Stimulated activated CD4-positive, alpha-beta T cell treated with anti-CD3 and anti-CD28 coated beads, Interleukin-1b, Interleukin-23, amount 100 ng/mL, for 24 hours (primary cell): Measurements from ENCODE around the gene TMEM129.
A peak's percentile ranks its signal among the peaks of the same experiment; 100 is the strongest.

Source experiments
- DNase-seq, 4 experiments: peaks; one replicate each; pipeline ENCODE4 v3.0.0-alpha.2; 2020; ENCODE audit warnings: low read depth in 4 of 4, low spot score in 1 of 4

TMEM129 gene

GRCh38 chr4:1721003-1721665, at the start of gene TMEM129, which contains the start of gene TACC3:
Gene TMEM129 (minus strand): TSS chr4:1721323. CDS start chr4:1720837, 486 bp downstream.
Gene TACC3 (plus strand): TSS chr4:1721521. CDS start chr4:1723422, 1,901 bp downstream.
- DNase-seq: peak; percentile 79 to 91 (median 85)

DNA sequence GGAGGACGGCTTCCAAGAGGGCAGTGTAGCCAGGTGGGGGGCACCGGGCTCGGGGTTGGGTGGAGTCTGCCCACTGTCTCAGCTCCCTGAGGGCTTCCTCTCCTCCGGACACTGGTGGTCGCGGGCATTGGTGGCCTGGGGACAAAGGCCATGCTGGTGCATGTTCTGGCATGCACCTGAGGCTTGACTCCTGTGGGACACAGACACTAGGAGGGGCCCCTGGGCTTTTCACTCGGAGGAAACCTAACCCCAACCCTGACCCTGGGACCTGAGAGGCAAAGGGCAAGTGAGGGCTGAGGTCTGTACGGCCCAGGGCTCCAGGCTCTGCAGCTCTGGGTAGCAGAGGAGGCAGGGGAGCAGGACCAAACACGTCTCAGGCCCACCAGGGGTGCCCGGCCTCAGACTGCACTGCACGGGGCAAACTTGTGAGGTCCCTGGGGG, 49.7 kb upstream of the TMEM129 start:
- DNase-seq: no peak

DNA sequence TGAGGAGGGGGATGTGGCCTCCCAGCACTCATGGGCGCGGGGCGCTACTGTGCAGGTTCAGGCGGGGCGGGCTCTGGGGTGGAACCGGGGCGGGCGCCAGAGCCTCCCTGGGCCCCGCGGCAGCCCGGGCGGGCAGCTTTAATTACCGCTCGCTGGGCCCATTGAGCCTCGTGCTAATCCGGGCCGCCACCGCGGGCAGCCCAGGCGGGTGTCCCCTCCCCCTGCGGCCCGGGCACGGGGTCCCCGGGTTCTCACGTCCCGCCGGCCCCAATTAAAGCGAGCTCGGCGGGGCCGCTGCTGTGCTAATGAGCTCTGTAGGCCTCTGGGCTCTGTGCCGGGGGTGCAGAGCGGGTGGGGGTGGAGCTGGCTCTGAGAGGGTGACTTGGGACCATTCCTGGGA, 49.1 kb upstream of the TMEM129 start:
- DNase-seq: no peak

DNA sequence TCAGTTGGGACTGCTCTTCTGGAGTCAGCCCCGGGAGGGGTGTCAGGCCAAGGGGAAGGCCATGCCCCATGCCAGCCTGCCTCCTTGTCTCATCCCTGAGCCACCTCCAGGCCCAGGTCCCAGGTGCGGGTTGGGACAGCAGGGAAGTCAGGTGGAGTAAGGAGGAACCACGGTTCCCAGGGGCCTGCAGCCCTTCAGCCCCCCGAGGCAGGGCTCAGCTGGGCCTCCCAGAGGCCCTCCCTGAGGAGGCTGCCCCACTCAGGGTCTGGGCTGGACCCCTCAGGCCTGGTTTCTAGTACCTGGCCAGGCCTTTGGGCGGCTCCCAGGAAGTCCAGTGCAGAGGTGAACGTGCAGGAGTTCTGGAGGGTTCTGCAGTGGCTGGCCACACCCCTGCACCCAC, 48.6 kb upstream of the TMEM129 start:
- no peak for DNase-seq

DNA sequence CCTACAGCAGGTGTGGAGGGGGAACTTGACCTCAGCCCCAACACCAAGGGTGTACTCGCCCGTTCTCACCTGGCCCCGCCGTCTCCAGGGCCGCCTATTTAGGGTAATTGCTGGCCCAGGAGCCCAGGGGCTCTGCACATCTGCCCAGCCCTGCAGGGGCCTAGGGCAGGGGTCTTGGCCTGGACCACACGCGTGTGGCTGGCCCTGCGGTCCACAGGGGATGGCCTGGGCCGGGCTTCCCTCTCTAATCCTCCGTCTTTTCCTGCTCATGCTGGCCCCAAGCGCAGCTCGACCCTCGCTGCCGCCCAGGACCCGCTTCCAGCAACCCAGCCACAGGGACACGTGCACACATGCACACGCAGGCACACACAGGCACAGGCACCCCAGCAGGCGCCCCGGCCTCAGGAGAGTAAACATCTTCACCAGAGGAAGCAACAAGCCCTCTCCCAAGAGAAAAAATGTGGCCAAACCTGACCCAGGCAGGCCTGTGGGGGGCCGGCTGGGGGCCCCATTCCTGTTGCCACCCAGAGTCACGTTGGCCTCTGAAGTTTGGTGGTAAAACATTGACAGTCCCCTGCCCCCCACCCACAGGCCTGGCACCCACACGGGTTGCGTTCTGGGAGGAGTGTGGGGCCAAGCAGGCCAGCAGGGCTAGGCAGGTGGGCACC, 47.4 kb upstream of the TMEM129 start:
- DNase-seq: no peak

DNA sequence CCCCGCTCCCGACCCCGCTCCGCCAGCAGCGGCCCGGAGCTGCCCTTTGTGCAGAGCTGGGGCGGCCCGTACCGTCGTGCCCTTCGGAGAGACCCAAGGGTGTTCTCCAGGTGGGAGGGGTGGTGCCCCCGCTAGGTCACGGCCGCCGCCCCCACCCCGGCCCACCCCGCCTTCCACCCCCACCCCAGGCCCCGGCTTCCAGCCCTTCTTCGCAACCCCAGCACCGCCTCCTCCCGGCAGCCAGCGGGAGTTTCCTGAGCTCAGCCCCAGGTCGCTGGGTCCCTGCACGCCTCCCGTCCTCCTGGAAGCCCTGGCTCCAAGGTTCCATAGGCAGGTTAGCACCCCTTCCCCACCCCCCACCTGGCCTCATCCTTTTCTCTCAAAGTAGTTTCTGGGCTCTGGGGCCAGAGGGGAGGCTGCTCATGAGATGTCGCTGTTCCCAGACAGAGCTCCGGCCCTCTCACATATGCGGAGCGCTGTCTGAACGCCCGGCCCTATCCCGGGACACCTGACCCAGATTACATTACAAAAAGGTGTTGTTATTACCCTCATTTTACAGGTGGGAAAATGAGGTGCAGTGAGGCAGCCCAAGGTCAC, 46.7 kb upstream of the TMEM129 start:
- DNase-seq: peak in 1 of 4 experiments; percentile 21

DNA sequence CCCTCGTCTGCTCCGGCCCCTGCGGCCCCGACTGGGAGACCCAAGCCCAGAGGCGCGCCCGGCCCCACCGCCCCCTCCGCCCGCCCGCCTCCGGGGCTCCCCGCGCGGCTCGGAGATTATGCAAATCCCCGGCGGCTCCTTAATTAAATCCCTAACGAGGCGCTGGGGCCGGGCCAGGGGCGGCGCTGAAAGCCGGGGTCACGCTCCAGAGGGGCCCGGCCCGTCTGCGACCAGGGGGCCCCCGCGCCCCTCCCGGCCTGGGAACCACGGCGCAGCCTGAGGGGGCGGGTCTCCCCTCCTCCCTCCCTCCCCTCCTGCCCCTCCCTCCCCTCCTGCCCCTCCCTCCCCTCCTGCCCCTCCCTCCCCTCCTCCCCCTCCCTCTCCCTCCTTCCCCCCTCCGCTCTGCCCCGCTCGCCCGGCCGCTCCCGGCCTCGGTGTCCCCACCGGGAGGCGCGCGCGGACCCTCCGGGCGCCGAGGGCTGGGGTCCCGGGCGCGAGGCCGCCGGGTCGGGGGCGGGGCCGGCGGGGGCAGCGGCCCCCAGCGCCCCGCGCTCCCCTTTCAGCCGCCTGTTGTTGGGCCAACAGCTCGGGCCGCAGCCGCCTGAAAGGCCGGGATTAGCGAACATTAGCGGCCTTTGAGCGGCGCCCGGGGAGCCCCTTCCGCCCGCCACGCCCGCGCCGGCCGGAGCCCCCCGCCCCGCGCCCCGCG, 46.1 kb upstream of the TMEM129 start:
- no peak for DNase-seq

GRCh38 chr4:1766106-1767060, 45.3 kb upstream of the TMEM129 start:
- DNase-seq: no peak

DNA sequence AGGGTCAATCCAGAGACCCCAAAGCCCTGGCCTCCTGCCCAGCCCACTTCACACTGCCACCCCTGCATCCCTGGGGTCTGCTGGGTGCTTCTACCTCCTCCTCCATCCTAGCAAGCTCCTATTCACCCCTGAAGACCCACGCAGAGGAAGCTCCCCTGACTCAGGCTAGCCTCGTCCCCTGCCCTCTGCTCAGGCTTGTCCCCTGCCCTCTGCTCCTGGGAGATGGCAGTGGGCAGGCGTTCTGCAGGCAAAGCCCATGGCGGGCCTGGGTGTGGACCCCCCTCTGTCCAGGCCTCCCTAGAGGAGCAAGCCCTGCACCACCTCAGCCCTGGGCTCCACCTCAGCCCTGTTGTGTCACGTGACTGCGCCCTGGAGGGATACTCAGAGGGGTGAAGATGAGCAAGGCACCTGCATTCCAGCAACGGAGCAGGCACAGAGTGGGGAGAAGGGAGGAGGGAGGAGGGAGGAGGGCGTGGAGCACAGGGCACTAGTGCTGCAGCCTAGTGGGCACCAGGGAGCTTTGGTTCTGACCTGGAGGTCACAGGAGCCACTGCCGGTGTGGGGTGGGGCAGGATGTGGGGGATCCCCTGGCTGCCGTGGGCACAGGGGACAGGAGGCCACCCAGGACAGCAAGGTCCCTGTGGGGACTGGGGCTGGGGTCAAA, 44.4 kb upstream of the TMEM129 start:
- DNase-seq: no peak

GRCh38 chr4:1764670-1765069, 43.5 kb upstream of the TMEM129 start:
- no peak for DNase-seq

DNA sequence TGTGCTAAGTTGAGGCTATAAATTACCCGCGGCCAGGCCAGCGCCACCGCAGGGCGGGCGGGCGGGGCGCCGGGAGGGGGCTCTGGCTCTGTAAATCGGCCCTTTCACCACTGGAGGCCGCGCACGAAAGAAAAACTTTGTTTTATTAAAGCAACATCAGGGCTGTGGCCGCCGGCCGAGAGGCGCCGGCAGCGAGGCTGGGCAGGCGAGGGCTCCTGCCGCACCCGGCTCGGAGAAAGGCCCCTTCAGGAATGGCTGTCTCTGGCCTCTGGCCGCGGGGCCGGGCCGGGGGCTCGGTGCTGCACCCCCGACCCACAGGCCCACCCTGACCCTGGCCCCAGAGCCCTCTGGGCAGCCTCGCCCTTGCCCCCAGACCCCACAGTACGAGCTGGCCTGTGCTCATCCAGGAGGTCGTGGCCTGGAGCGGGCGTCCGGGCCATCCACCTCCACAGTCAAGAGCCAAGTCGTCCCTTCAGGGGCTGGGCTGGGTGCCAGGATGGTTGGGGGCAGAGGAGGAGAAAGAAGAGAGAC, 42.5 kb upstream of the TMEM129 start:
- no peak for DNase-seq

- no peak for DNase-seq
Observed at GRCh38 chr4:1763070-1763549, 42.0 kb upstream of the TMEM129 start.

DNA sequence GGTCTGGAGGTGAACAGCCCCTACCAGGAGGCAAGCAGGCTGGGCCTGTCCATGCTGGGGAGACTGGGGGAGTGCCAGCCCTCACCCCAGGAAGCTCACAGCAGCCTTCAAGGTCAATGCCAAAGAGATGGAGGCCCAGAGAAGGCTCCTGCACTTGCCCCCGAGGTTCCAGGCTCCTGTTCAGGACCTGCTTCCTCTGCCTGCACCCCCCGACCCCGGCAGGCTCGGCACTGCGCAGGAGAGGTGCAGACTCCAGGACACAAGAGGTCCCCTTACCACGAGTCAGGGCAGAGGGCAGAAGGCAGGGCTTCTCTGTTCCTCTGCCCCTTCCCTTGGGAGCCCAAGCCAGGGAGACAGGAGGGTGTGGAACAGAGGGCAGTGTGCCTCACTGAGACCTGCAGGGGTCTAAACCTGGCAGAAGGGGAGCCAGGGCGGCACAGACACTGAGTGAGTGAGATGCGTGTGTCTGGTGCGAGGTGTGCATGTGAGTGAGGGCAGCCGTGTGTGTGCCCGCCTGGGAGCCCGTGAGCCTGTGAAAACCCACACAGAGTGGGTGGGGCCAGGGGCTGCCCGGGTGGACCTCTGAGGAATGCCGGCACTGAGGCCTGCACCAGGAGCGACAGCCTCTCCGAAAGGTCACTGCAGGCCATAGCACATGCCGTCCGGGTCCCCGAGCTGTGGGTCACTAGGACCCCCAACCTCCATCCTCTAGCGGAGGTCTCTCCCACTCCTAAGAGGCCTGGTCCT, 41.3 kb upstream of the TMEM129 start:
- DNase-seq: no peak

DNA sequence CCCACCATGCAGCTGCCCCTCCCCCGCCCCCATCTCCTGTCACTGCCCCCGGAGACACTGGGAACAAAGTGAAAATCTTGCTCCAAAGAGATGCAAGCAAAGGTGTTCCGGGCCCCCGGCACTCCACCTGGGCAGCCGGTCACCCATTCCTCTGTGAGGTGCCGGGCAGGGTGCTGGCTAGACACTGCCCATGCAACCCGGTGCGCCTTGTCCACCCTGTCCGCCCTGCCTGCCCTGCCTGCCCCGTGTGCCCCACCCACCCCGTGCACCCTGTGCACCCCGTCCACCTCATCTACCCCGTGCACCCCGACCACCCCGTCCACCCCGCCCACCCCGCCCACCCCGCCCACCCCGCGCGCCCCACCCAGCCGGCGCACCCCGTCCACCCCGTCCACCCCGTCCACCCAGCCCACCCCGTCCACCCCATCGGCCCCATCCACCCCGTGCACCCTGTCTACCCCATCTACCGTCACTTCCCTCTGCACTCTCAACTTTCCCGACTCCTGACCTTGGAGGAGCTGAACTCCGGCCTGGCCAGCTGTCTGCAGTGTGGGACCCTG, 40.1 kb upstream of the TMEM129 start:
- no peak for DNase-seq

DNA sequence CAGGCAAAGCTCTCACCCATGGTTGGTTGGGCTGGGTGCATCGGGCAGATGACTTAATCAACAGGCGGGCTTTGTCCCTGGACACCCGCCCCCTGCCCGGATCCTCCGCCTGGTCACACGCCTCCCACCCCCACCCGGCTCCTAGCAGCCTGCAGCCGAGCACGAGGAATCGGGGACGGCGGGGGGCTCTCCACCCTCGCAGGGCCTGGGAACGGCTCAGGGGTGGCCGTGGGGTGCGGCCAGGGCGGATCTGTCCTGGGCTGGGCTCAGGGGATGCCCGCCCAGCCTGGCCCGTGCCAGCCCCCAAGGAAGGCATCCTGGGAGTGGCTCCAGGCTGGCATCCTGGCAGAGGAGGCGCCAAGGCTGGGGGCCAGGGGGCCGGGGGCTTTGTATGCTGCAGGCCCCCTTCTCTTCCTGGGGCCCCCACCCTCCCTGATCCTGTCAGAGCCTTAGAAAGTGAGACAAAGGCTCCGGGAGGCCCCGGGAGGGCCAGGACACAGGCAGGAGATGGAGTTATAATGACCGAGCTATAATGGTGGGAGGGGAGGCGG, 39.5 kb upstream of the TMEM129 start:
- no peak for DNase-seq

- no peak for DNase-seq
Observed at GRCh38 chr4:1759818-1760223, 38.7 kb upstream of the TMEM129 start.

DNA sequence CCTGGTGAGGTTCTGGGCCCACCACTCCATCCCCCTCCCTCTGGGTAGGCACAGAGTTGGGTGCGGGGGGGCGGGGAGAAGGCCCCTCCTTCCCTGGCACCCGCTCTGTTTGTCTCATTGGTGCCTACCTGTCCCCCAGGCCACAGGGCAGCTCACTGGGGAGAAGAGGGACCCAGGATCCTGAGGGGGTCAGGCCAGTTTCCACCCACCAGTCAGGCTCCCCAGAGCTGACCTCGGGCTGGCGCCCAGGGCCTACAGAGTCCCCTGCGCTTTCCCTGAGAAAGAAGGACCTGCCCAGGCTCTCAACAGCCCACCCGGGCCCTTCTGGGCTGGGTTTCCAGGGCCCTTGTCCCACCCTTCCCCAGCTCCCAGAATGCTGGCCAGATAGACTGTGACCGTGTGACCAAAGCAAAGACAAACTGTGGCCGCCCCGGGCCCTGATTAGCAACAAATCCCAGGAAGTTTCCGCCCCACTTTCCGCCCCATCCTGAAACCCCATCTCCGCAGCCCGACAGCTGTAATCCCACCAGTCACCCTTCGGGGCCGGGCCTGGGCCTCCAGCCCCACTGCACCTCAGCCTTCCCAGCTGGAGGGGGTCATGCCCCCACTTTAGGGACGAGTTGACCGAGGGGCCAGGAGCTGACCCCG, 38.2 kb upstream of the TMEM129 start:
- no peak for DNase-seq
